ENCODE results near the gene SLC35A5. TPM values are rescaled to one million over a fixed set of nuclear protein-coding genes. Genes with fewer than 3 reads are reported as not detected.

The SLC35A5 gene
- total and polyA plus RNA-seq, 2 of the 4 experiments (the other 2 are of a cell fraction) = 19.5 to 25.6 TPM

- DNase-seq = peak; percentile 45
- Histone ChIP-seq H2AFZ (replicated peaks; ENCODE audit: low read length, poor library complexity) (no peak overlapping the region), H3K23ac (ENCODE audit: low read depth, low read length) (no peak overlapping the region), H2BK15ac (ENCODE audit: low read depth, low read length) (no peak overlapping the region), H3K79me1 (ENCODE audit: low read depth in 1 of 2, low read length in 2 of 2) (peaks cover 8 to 16% of the 10 kb centered on the region in 2 experiments), H3K27ac (ENCODE audit: insufficient read depth, low read length) (no peak overlapping the region), H3K9me3 (ENCODE audit: control insufficient read depth, insufficient read depth, low read length) (no peaks in the 10 kb centered on the region), H2BK120ac (ENCODE audit: low read depth, low read length) (no peak overlapping the region), H3K36me3 (ENCODE audit: control insufficient read depth, insufficient read depth, low read length) (peaks cover 14% of the 10 kb centered on the region), H2AK9ac (replicated peaks; ENCODE audit: low read depth, low read length, poor library complexity) (no peak overlapping the region), H3K56ac (ENCODE audit: extremely low read depth, insufficient read depth, low read length) (no peak overlapping the region), H2BK5ac (ENCODE audit: low read depth, low read length, poor library complexity, severe bottlenecking) (no peak overlapping the region), H3K4me2 (ENCODE audit: low read depth, low read length) (peak overlapping the region; percentile 22; the same call in 1 of the 2 replicates), H3K4me3 (ENCODE audit: insufficient read depth, low read depth, low read length) (no peak overlapping the region), H3K27me3 (ENCODE audit: control insufficient read depth, insufficient read depth, low read length) (no peaks in the 10 kb centered on the region), H3K4ac (ENCODE audit: low read depth, low read length) (no peak overlapping the region), H2BK20ac (ENCODE audit: low read depth, low read length) (no peak overlapping the region), H3K9ac (ENCODE audit: low read depth, low read length) (no peak overlapping the region), H3K9me1 (ENCODE audit: insufficient read depth, low read length) (no peaks in the 10 kb centered on the region), H3K4me1 (ENCODE audit: control insufficient read depth, insufficient read depth, low read length) (peaks cover 2% of the 10 kb centered on the region), H4K5ac (ENCODE audit: low read depth, low read length) (no peak overlapping the region), H4K20me1 (ENCODE audit: insufficient read depth, low read length) (peaks cover 3% of the 10 kb centered on the region; the same call in 1 of the 2 replicates), H2AK5ac (ENCODE audit: low read depth, low read length) (no peak overlapping the region), H4K8ac (ENCODE audit: low read depth in 2 of 2, low read length in 2 of 2) (no peak overlapping the region), H3K14ac (replicated peaks; ENCODE audit: low read depth, low read length) (no peak overlapping the region), H3K18ac (ENCODE audit: low read depth, low read length) (no peak overlapping the region), H4K91ac (ENCODE audit: insufficient read depth, low read depth, low read length) (no peak overlapping the region)
- CTCF ChIA-PET = interaction anchor here (0.9 kb wide), 1 partner anchor 15 kb away, joined by 4 read pairs; no protein-coding TSS in a partner anchor
- POLR2A ChIA-PET (ENCODE audit: unreplicated experiment) = no interaction called here
- intact Hi-C loops (cut with micrococcal nuclease) = no loop called here
- no CpG with 5 or more reads among the region's 5 CpGs for WGBS, 2 experiments (ENCODE audit: extremely low coverage in 2 of 2, insufficient read length in 1 of 2)
- ATAC-seq (ENCODE audit: low read depth) = peak; percentile 57
- BruUV-seq (replicated peaks) = no TSS peak
- in situ Hi-C loops (cut with MboI; ENCODE audit: low sequenced_read_pairs) = no loop called here
- dilution Hi-C loops (cut with HindIII; ENCODE audit: low sequenced_read_pairs, unreplicated experiment) = no loop called here
- TF ChIP-seq FOS (IDR thresholded peaks at IDR 0.05; ENCODE audit: low read depth, low read length) = peak; percentile 24; the same call in 1 of the 2 replicates
- TF ChIP-seq MAZ (IDR thresholded peaks at IDR 0.05; ENCODE audit: borderline replicate concordance, low read depth, low read length) = no peak
Observed at GRCh38 chr3:112546216-112546759, 15.6 kb upstream of the SLC35A5 start.

Data from IMR-90 (cell line).